HG03565 (cell line): ENCODE results near the gene ARL8A.
"Not testable (repeated sequence)": the region's sequence is repeated elsewhere in the genome, so short reads cannot be mapped to it uniquely, and the experiment has no call there.

Experiments
- ATAC-seq: cut with Tn5 transposase; IDR thresholded peaks from one replicate; pipeline ENCODE4 v1.9.1; 2021; ENCODE audit warnings: mild to moderate bottlenecking, moderate library complexity; ENCODE audit not compliant: unreplicated experiment

The ARL8A gene

GRCh38 chr1:202144402-202145067 is at the start of gene ARL8A:
Gene ARL8A (minus strand): TSS chr1:202144737. CDS start chr1:202144572, 165 bp downstream.
- ATAC-seq = no peak

DNA sequence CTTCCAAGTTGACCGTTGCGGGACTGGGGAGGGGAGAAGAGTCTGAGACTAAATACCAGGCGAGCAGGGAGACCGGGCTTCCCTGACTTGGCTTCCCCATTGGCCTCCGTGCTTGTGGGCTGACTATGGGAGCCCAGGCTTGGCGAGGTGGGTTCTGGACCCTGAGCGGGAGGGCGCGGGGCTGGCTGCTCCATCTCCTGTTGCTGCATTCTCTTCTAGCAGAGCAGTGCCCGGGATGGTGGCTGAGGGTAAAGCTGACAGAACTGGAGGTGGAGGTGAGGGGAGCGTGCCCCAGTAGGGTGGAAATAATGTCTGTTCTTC is 49.8 kb upstream of the ARL8A start:
- ATAC-seq = no peak

DNA sequence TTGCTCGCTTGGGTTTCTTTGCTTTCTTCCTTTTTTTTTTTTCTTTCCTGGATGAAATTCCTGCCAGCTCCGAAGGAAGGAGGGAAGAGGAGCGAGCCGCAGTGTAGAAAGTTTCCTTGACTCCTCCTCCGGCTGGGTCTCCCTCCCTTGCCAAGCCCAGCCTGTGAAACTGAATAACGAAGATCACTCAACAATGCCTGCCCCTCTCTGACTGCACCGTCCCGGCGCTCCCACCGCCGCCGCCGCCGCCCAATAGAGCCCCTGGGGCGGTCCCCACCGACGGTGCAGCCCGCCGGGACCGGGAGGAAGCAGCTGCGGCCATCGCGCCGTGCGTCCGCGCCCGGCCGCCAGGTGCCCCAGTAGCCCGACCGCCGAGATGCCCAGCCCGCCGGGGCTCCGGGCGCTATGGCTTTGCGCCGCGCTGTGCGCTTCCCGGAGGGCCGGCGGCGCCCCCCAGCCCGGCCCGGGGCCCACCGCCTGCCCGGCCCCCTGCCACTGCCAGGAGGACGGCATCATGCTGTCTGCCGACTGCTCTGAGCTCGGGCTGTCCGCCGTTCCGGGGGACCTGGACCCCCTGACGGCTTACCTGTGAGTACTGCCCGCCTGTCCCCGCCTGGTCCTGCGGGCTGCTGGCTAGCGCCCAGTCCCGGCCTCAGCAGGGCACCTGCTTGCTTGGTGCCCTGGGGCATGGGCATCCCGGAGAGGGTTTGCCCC is 49.2 kb upstream of the ARL8A start, which contains the start of gene LGR6:
TSS of gene LGR6 (plus strand) at position 186 of the 714 bp plus-strand sequence. CDS start at position 377, 191 bp downstream.
- ATAC-seq = no peak

GRCh38 chr1:202192770-202193613 is 48.5 kb upstream of the ARL8A start:
- ATAC-seq = no peak

DNA sequence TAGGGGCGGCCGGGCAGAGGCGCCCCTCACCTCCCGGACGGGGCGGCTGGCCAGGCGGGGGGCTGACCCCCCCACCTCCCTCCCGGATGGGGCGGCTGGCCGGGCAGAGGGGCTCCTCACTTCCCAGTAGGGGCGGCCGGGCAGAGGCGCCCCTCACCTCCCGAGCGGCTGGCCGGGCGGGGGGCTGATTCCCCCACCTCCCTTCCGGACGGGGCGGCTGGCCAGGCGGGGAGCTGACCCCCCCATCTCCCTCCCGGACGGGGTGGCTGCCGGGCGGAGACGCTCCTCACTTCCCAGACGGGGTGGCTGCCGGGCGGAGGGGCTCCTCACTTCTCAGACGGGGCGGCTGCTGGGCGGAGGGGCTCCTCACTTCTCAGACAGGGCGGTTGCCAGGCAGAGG is 46.9 kb upstream of the ARL8A start:
- not testable (repeated sequence) for ATAC-seq

DNA sequence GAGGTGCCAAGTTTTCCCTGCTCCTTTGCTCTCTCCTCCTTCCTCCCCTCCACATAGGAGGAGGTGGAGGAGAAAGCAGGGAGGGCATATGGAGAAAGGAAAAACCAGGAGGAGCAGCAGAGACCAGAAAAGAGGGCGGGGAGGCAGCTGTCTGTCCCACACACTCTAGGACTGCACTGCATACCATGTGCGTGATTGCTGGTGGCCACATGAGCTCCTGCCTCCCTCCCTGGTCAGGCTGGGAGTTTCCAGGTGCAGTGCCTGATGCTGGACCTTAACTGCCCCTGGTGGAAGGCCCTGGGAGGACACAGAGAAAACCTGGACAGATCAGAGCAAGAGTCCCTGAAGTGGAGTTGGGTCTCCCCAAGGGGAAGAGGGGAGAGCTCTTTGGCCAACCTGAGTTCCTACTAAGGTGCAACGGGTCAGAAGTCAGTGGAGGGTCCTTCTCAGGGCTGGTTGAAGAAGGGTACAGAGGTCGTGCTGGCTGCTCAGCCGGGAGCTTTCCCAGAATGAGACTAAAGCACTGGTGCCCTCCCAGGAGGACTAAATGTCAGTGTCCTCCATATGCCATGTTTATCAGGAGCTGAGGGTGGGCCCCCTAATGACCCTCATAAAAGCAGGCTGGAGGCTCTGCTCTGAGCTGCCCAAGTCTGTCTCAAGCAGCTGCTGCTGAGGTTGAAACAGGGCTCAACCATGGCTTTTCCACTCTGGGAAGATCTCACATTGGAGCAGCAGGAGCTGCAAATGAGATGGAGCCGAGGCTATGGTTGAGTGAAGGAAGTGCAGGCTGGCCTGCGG is 45.6 kb upstream of the ARL8A start:
- ATAC-seq = no peak

DNA sequence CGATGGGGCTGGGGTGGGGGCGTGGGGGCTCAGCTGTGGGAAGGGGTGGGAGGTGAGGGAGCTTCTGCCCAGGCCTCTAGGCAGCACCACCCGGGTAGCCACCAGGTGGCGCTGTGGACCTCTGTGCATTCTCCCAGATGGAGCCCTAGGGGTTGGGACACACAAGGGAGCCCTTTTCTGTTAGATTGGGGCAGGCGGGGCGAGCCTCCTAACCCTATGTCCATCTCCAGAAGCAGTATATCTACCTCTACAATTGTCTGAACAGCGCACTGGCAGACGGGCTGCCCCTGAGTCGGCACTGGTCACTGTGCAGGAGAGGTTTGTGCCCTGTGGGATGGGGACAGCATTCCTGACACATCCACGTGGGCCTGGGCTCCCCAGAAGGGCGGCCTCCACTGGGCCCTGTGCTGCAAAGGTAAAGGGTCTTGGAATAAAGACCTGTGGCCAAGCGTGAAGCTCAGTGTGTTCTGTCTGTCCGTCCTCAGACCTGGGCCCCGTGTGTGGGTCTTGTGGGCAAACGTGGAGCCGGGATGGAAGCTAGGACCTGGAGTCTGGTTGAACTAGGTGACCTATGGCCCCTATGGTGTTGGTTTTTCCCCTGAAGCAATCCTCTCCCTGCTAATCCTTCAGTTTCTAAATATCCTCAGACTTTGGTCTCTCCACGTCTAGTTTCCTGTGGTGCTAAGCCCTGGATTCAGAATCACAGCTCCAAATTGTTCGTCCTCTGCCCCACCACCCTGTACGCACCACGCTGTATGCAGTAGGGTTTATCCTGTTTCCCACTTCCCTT is 44.7 kb upstream of the ARL8A start:
- no peak for ATAC-seq

GRCh38 chr1:202187697-202188407 is 43.3 kb upstream of the ARL8A start:
- ATAC-seq = no peak

GRCh38 chr1:202187041-202187671 is 42.6 kb upstream of the ARL8A start:
- ATAC-seq = no peak

- no peak for ATAC-seq
Observed at GRCh38 chr1:202186327-202186726, 41.8 kb upstream of the ARL8A start.

- ATAC-seq = no peak
Observed at GRCh38 chr1:202184750-202185460, 40.4 kb upstream of the ARL8A start.

- no peak for ATAC-seq
Observed at GRCh38 chr1:202182040-202182877, 37.7 kb upstream of the ARL8A start.

GRCh38 chr1:202181586-202181985 is 37.0 kb upstream of the ARL8A start:
- no peak for ATAC-seq

GRCh38 chr1:202180751-202181139 is 36.2 kb upstream of the ARL8A start:
- not testable (repeated sequence) for ATAC-seq

DNA sequence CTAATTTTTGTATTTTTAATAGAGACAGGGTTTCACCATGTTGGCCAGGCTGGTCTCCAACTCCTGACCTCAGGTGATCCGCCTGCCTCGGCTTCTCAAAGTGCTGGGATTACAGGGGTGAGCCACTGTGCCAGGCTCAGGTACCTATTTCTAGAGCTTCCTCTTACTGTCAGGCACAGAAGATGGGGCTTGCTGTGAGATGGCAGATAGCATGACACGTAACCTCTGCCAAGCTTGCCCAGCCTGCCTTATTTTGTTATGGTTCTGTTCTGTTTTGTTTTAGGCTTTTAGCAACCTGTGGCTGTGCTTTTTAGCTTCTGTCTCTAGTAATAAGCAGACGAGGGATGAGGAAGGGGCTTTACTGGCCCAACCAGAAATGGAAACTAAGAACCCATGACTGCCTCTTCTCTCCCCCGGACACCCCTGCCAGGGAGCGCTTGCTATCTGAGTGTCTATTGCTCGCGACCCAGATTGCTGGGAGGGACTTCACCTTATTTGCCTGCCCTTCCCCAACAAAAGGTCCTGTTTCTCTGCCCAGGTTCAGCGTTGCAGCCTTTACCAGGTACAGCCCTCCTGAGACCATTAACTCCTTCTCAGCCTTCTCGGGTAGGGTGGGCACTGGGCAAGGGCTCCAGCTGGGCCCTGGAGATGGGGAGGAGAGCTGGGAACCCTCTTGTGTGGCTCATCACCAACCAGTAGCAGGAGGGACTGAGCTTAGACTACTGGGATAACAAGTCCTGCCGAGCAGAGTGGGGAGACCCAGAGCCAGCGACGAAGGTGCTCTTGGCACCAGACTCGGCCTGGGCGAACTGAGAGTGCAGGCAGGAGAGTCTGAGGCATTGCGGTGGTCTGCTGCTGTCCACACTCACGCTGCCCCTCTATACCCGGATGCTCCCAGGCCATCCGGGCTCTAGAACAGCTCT is 35.6 kb upstream of the ARL8A start:
- ATAC-seq = no peak
